ENCODE results near the gene PNLDC1. TPM values are rescaled to one million over a fixed set of nuclear protein-coding genes. Genes with fewer than 3 reads are reported as not detected.
"Not testable (repeated sequence)": the region's sequence is repeated elsewhere in the genome, so short reads cannot be mapped to it uniquely, and the experiment has no call there.

PNLDC1 gene
- total and polyA plus RNA-seq, 3 donors from 2014 or later: 11.4 to 31.6 (median 19.9) TPM

DNA sequence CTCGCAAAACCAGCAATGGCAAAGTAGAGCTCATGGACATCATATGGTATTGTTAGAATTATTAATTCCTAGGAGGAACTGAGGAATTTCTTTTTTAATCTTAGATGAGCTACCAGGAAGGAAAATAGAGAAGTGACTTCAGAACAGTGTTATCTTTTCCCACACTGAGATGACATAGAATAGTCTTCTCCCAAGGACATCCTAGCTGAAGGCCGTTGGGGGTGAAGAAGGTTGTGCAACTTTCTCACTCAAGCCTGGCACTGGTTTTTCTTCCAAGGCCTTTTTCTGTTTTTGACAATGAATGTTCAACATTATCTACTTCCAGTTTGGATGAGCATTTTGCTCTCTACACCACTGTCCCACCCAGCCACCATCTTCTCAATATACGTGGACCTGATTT, 54.9 kb downstream of the PNLDC1 start:
- WGBS, 2 donors: 76 to 85% methylated on average over 3 of the region's 3 CpGs
- Histone ChIP-seq H3K4me3 (no peak overlapping the region), H3K27ac (no peak overlapping the region), H3K36me3 (ENCODE audit: low read depth, missing control alignments) (no peaks in the 10 kb centered on the region), H3K4me1 (no peaks in the 10 kb centered on the region), H3K9me3 (no peaks in the 10 kb centered on the region), H3K27me3 (no peaks in the 10 kb centered on the region)
- TF ChIP-seq CTCF (IDR thresholded peaks at IDR 0.05) (no peak), POLR2A (IDR thresholded peaks at IDR 0.05) (no peak)
- DNase-seq: no peak
- intact Hi-C loops (cut with DNase I; ENCODE audit: low total_unique reads): no loop called here

- H3K4me3 ChIP-seq: no peak overlapping the region
- DNase-seq: no peak
- TF ChIP-seq CTCF (IDR thresholded peaks at IDR 0.05) (no peak), POLR2A (IDR thresholded peaks at IDR 0.05) (no peak)
- WGBS, 2 donors: 88 to 92% methylated on average over 1 of the region's 1 CpG
- H3K36me3 ChIP-seq (ENCODE audit: low read depth, missing control alignments): no peaks in the 10 kb centered on the region
- intact Hi-C loops (cut with DNase I; ENCODE audit: low total_unique reads): no loop called here
- no peak overlapping the region for H3K27ac ChIP-seq
- no peaks in the 10 kb centered on the region for H3K9me3 ChIP-seq
- H3K27me3 ChIP-seq: no peaks in the 10 kb centered on the region
- H3K4me1 ChIP-seq: no peaks in the 10 kb centered on the region
Observed at GRCh38 chr6:159858259-159858658, 58.2 kb downstream of the PNLDC1 start.

DNA sequence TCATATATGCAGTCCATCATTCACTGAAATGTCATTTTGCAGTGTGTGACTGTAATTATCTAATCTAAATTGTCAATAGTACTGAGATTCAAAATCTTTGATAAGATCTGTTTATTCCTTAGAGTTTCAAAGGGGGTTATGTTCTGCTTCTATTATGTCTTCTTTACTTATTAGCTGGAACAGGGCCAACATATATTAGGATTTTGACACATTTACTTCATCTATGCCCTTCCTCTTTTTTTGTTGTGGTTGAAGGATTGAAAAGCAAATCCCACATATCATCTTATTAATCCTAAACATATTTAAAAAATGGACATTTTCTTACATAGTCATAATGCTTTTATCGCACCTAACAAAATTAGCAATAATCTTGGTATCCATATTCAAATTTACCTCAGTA, 60.4 kb downstream of the PNLDC1 start:
- H3K4me3 ChIP-seq: no peak overlapping the region
- H3K27me3 ChIP-seq: no peaks in the 10 kb centered on the region
- intact Hi-C loops (cut with DNase I; ENCODE audit: low total_unique reads): loop anchor here (10.0 kb wide), 1 partner anchor 594 kb away; no protein-coding TSS in a partner anchor
- 93 to 98% methylated on average over 1 of the region's 1 CpG for WGBS, 2 donors
- no peaks in the 10 kb centered on the region for H3K9me3 ChIP-seq
- no peak overlapping the region for H3K27ac ChIP-seq
- H3K36me3 ChIP-seq (ENCODE audit: low read depth, missing control alignments): no peaks in the 10 kb centered on the region
- TF ChIP-seq CTCF (IDR thresholded peaks at IDR 0.05) (no peak), POLR2A (IDR thresholded peaks at IDR 0.05) (no peak)
- DNase-seq: no peak
- peaks cover under 1% of the 10 kb centered on the region for H3K4me1 ChIP-seq

DNA sequence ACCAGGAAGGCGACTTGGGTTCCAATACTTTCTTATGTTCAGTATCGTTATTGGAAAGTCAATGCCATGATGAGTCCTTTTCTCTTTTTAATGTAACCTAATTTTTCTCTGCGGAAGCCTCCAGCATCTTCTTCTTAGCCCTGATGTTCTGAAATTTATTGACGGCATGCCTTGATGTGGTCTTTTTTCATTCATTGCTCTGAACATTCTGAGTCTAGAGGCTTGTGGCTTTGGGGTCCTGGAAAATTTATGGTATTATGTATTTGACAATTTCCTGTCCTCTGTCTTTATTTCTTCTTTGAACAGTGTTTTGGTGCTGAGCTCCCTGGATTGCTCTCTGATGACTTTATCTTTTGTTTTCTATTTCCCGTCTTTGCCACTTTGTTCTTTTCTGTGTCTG, 62.0 kb downstream of the PNLDC1 start:
- H3K27me3 ChIP-seq: no peaks in the 10 kb centered on the region
- TF ChIP-seq CTCF (IDR thresholded peaks at IDR 0.05): no peak
- TF ChIP-seq POLR2A (IDR thresholded peaks at IDR 0.05): no peak
- no peaks in the 10 kb centered on the region for H3K36me3 ChIP-seq (ENCODE audit: low read depth, missing control alignments)
- intact Hi-C loops (cut with DNase I; ENCODE audit: low total_unique reads): loop anchor here (10.0 kb wide), 1 partner anchor 593 kb away; no protein-coding TSS in a partner anchor
- DNase-seq: no peak
- no peaks in the 10 kb centered on the region for H3K9me3 ChIP-seq
- H3K4me1 ChIP-seq: peaks cover 3% of the 10 kb centered on the region
- H3K27ac ChIP-seq: no peak overlapping the region
- WGBS, 2 donors: 86 to 90% methylated on average over 5 of the region's 5 CpGs
- no peak overlapping the region for H3K4me3 ChIP-seq

DNA sequence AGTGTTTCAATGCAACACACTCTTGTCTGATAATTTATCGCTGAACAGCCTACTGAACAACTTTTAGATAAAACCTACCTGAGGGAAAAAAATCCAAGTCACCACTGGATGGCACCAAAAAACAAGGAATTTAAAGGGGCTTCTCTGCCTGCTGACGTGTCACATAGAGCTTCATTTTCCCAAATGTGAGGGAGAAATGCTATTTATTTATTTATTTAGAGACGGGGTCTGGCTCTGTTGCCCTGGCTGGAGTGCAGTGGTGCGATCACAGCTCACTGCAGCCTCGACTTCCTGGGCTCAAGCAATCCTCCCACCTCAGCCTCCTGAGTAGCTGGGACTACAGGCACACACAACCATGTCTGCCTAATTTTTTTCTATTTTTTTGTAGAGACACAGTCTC, 63.3 kb downstream of the PNLDC1 start:
- peak; percentile 44 to 57 (median 47) for TF ChIP-seq CTCF (IDR thresholded peaks at IDR 0.05)
- intact Hi-C loops (cut with DNase I; ENCODE audit: low total_unique reads): loop anchor here (10.0 kb wide), 1 partner anchor 591 kb away; no protein-coding TSS in a partner anchor
- not testable (repeated sequence) for H3K9me3 ChIP-seq; H3K4me1 ChIP-seq; H3K36me3 ChIP-seq (ENCODE audit: low read depth, missing control alignments); H3K27me3 ChIP-seq; H3K4me3 ChIP-seq; H3K27ac ChIP-seq
- 29 to 37% methylated on average over 5 of the region's 5 CpGs for WGBS, 2 donors
- peak; percentile 49 for DNase-seq

All from testis (tissue), 3 donors.